ENCODE data around the gene F11. TPM values are rescaled to one million over a fixed set of nuclear protein-coding genes. Genes with fewer than 3 reads are reported as not detected.
A peak's percentile ranks its signal among the peaks of the same experiment; 100 is the strongest.

Gene F11
- total and polyA plus RNA-seq, 9 of the 15 experiments (the other 6 are each of a cell fraction or from before 2014, with no cell fraction given): not detected

DNA sequence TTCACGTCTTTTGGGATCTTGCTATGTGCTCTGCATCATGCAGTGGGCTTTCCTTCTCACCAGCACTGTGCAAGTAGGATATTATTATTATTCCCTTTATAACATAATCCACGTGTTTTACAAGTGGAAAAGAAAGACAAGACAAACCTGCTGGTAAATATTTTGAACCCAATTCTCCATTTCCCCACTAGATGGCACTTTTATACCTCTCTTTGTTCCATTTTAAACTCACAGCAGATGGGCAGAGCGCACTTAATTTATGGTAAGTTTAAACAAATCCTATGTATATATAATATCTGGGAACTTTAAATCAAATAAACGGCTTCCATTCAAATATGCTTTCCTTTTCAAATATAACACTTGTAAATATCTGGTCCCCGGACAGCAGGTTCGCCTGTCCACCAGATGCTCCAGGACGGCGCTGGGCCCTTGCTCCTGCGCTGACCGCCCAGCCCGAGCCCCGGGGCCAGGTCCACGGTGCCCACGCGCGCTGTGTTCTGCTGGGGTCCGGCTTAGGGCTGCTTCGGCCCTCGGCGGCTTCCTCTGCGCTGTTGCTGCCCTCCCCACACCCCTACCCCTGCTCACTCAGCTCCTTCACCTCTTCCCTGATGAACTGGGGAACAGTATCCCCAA is 31.1 kb downstream of the F11 start (continued):
- TF ChIP-seq, protein P1, sequence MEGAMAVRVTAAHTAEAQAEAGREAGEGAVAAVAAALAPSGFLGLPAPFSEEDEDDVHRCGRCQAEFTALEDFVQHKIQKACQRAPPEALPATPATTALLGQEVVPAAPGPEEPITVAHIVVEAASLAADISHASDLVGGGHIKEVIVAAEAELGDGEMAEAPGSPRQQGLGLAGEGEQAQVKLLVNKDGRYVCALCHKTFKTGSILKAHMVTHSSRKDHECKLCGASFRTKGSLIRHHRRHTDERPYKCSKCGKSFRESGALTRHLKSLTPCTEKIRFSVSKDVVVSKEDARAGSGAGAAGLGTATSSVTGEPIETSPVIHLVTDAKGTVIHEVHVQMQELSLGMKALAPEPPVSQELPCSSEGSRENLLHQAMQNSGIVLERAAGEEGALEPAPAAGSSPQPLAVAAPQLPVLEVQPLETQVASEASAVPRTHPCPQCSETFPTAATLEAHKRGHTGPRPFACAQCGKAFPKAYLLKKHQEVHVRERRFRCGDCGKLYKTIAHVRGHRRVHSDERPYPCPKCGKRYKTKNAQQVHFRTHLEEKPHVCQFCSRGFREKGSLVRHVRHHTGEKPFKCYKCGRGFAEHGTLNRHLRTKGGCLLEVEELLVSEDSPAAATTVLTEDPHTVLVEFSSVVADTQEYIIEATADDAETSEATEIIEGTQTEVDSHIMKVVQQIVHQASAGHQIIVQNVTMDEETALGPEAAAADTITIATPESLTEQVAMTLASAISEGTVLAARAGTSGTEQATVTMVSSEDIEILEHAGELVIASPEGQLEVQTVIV (CRISPR knock-in tag; IDR thresholded peaks at IDR 0.05; ENCODE audit: borderline replicate concordance): no peak

DNA sequence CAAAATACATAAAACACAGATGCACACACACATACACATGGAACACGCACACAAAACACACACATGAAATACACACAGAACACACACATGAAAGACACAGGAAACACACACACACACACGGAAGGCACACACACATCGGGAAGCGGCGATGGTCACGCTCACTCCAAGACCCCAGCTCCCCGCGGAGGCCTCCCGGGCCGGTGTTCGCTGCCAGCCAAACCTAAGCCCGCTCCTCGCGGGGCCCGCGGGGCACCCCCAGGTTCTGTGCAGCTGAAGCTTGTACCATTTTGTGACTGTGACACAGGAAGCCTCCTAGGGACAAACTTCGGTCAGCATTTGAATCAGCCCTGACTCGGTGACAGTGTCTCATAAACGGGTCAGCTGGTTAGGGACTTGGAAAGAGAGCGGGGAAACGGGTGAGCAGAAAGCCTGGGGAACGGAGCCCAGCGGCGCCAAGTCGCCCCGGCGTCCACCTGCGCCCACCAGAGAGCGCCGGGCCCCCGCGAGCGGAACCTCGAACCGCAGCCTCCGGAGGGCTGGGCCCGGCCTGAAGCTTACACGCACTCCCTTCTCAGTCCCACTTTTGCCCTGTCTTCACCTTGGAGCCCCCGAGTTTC is 32.1 kb downstream of the F11 start:
- no TSS peak for BruUV-seq (replicated peaks)
- H3K9me1 ChIP-seq (ENCODE audit: control insufficient read depth, insufficient read depth, low read length): no peaks in the 10 kb centered on the region
- H3K9me3 ChIP-seq (replicated peaks; ENCODE audit: control insufficient read depth, insufficient read depth, low read depth, low read length): no peaks in the 10 kb centered on the region
- FAIRE-seq (no peak), ATAC-seq (peak; percentile 38; the same call in 2 of the 3 replicates), DNase-seq (ENCODE audit: extremely low read depth in 1 of 4, low spot score in 3 of 4) (no peak)
- POLR2A ChIA-PET: no interaction called here
- H3K27me3 ChIP-seq (ENCODE audit: control insufficient read depth in 2 of 2, insufficient read depth in 2 of 2, low read length in 2 of 2): peaks cover 18 to 40% of the 10 kb centered on the region in 2 experiments
- no peaks in the 10 kb centered on the region for H3K36me3 ChIP-seq (ENCODE audit: control insufficient read depth, insufficient read depth, low read length)
- H3K4me3 ChIP-seq: no peak overlapping the region
- no peak overlapping the region for H2AFZ ChIP-seq (ENCODE audit: low read depth, low read length)
- in situ Hi-C loops (cut with MboI) (loop anchor here (10.0 kb wide), 1 partner anchor 297 kb away; no protein-coding TSS in a partner anchor), intact Hi-C loops (cut with micrococcal nuclease) (no loop called here)
- H3K4me1 ChIP-seq (replicated peaks in 1 of 2; ENCODE audit: control insufficient read depth in 2 of 2, insufficient read depth in 2 of 2, low read length in 2 of 2): peaks cover 0 to 10% of the 10 kb centered on the region in 2 experiments; a peak in 1 of 5 replicates
- H3K27ac ChIP-seq (ENCODE audit: extremely low read depth, low read depth, low read length): no peak overlapping the region
- WGBS (ENCODE audit: insufficient coverage, low coverage, missing lambda C conversion rate): 8% methylated on average over 38 of the region's 39 CpGs
- no peak overlapping the region for H3K9ac ChIP-seq (ENCODE audit: insufficient read depth in 1 of 2, low read depth in 2 of 2, low read length in 2 of 2)
- CTCF ChIA-PET (ENCODE audit: low intra/inter-chr PET ratio): interaction anchor here (2.4 kb wide), 1 partner anchor 289 kb away, joined by 22 read pairs; no protein-coding TSS in a partner anchor
- H3K79me2 ChIP-seq (ENCODE audit: control insufficient read depth, insufficient read depth, low read length): no peaks in the 10 kb centered on the region
- no peaks in the 10 kb centered on the region for H4K20me1 ChIP-seq (replicated peaks; ENCODE audit: control insufficient read depth, insufficient read depth, low read length)
- no peak overlapping the region for H3K4me2 ChIP-seq (ENCODE audit: insufficient read depth, low read length)
- 0 out of 4 replicates have a peak, but pooled peaks of 1 of the 2 experiments have one; percentile 5 for TF ChIP-seq RAD21 (CRISPR knock-in tag; conservative IDR thresholded peaks at IDR 0.05 in 1 of 2, IDR thresholded peaks at IDR 0.05 in 1 of 2)
- TF ChIP-seq, protein P2, sequence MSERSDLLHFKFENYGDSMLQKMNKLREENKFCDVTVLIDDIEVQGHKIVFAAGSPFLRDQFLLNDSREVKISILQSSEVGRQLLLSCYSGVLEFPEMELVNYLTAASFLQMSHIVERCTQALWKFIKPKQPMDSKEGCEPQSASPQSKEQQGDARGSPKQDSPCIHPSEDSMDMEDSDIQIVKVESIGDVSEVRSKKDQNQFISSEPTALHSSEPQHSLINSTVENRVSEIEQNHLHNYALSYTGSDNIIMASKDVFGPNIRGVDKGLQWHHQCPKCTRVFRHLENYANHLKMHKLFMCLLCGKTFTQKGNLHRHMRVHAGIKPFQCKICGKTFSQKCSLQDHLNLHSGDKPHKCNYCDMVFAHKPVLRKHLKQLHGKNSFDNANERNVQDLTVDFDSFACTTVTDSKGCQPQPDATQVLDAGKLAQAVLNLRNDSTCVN (CRISPR knock-in tag; IDR thresholded peaks at IDR 0.05): no peak
- no peak for TF ChIP-seq SRSF9 (IDR thresholded peaks at IDR 0.05; ENCODE audit: borderline replicate concordance, low read depth, low read length)
